GM15510 (cell line): ENCODE results near the gene STK24.

Experiments used
- POLR2A ChIP-seq: IDR thresholded peaks from 3 replicates; pipeline ENCODE4 v1.6.1; 2011; ENCODE audit warnings: borderline replicate concordance; ENCODE audit not compliant: insufficient read length; ENCODE audit errors: extremely low read depth

Gene STK24

DNA sequence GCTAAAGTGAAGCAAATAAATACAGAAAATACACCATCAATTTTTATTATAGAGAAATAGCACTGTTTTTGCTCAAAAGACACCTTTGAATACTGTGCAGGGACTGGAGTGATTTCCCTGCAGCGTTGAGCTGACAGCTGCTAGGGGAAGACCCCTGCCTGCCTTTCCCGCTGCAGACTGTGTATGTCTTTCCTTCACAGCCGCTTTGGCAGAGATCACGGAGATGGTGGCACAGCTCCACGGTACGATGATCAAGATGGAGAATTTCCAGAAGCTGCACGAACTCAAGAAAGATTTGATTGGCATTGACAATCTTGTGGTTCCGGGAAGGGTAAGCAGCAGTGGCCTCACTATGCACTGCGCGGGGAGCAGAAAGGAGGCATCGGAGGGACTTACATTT is 141.5 kb downstream of the STK24 start:
- no peak for TF ChIP-seq POLR2A

DNA sequence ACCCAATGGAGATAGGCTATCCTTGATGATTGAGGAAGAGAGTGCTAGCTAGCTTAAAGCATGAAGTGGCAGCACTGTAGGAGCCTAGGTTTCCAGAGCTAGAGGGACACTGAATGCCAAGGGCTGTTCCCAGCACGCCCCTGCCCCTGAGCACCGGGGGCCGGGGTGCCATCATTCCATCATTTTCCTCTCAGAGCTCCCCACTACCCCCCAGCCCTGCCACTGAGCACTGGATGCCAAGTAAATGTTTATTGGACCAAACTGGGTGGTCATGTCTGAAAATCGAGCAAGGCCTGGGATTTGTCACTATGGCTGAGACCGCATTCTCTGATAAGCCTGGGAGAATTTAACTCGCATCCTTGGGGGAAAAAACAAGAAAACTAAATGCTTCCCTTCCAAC is 142.8 kb downstream of the STK24 start:
- TF ChIP-seq POLR2A: no peak

DNA sequence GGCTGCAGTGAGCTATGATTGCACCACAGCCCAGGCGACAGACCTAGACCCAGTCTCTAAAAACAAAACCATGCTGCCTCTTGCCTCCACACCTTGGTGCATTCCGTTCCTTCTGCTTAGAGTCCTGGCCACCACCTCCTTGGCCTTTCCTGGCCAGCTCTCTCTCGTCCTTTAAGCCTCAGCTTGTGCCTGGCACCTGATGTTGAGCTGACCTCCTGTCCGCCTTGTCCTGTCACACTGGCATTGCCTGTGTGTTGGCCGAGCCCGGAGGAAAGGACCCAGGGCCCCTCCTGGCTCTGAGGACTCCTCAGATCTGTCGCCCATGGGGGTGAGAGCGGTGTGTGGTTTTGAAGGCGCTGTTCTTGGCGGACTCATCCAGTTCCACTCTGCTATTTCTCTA is 143.3 kb downstream of the STK24 start:
- TF ChIP-seq POLR2A: no peak

DNA sequence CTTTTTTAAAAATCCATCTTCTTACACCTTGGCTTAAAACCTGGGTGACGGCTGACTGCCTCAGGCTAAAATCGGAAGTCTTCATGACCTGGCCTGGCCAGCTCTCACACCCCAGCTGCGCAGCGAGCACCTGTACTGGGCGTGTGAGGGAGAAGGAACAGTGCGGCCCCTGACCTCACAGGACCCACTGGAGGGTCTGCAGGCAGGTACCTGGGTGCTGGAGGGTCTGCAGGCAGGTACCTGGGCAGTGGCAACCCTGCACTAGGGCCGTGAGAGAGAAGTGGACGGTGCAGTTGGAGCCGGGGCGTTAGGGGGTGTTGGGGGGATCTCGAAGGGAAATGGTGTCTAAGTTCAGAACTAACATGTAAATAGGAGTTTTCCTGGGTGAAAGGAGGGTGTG is 144.3 kb downstream of the STK24 start:
- no peak for TF ChIP-seq POLR2A

DNA sequence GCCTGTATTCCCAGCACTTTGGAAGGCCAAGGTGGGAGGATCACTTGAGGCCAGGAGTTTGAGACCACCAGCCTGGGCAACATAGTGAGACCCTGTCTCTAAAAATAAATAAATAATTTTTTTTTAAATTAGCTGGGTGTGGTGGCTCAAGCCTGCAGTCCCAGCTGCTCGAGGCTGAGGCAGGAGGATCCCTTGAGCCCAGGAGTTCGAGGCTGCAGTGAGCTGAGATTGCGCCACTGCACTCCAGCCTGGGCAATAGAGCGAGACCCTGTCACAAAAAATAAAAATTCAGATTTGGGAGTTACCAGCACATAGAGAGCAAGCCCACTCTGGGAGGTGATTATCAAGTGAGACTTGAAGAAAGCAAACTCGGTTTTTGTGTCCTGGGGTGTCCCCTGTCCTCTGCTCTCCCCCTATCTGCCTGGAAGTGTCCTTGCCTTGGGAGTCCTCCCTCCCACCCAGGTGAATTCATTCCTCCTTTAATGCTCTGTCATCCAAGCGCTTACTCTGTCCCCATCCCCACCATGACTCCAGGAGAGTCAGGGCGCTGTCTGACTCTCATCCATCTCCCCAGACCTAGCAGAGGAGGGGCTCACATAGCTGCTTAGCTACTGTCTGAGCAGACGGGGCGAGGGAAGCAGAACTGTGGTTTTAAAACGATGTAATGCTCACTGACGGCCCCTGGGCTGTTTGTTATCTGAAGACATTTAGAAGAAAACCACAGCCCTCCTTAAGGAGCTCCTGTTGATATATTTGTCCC is 146.8 kb downstream of the STK24 start:
- TF ChIP-seq POLR2A: no peak

DNA sequence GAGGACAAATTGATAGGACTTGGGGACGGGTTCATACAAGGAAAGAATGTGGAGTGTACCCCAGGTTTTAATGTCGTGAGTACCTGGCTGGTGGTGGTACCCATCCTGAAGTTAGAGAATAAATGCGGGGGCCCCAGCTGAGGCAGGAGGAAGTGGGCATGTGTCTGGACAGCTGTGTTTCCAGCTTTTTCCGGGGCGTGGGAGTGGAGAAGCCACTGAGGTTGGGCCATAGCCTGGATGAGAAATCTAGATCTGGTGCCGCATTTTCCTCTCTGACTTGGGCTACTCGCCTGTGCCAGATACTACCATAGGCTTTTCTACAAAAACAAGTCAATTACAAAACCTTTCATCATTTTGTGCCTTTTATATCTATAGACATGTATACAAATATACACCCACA is 147.4 kb downstream of the STK24 start:
- TF ChIP-seq POLR2A: no peak

DNA sequence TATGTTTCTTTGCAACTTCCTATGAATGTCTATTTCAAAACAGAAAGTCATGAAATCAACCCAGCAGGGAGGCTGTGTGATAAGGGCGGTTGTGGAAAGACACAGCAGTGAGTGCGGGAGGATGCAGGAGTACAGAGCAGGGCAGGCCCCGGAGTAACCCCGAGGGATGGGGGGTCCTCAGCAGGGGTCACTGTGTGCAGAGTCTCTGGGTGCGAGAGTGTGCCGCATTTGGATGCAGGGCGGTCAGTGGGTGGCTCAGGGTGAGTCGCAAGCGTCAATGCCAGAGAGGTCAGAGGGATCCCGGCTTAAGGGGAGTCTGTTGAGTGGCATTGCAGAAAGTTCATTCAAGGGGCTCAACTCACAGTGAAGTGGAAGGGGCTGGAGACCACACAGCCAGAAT is 147.8 kb downstream of the STK24 start:
- no peak for TF ChIP-seq POLR2A

DNA sequence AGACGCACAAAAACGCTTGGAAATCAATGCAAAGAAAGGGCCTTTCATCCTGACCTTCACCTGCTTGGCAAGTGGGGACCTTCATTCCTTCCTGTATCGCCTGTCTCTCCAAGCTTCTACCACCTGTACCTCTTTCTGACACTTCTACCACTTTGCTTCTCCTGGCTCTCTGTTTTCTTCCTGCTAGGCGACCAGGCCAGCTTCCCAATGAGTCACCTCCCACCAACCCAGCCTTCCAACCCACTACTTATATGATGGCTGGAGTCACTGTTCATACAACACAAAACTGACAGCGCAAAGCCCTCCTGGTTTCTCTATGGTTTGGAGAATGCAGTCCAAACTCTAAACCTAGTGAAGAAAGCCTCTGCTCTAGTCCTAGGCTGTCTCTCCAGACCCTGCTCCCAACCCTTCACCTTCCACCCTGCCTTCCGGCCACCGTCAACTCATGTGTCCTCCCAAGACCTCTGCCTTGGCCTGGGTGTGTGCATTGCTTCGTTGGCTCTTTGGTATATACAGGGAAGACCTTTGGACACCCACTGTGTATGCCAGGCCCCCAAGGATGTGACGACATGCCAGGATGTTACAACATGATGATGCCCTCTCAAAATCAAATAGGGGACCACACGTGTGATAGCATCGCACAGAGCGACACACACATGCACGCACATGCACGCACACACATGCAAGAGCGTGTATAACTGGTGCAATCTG is 148.5 kb downstream of the STK24 start:
- no peak for TF ChIP-seq POLR2A

DNA sequence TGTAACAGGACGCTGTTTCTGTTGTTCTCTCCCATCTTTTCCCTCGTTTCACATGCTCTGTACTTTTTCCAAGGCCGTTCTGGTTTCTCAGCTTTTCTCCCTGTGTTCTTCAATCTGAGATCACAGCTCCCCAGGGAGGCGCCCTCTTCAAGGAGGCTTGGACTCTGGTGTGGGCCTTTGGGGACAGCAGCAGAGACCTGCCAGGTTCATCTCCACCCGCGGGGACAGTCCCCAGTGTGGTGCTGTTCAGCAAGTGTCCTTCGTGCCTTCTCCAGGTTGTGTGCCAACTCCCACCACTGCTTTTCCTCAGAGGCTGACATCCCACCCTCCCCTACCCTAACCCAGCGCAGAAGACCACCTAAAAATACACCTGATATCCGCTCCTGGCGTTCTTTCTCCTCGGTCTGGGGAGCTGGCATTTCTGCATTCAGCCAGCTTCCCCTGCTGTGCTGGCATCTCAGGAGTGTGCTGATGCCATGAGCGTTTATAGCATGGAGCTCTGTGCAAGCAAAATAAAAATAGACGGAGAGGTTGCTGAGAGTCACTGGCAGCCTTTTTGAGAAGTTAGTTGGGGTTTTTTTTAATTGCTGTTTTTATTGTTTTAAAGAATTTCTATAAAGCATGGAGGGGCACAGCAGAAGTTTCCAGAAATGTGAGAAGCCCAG is 149.4 kb downstream of the STK24 start:
- no peak for TF ChIP-seq POLR2A

DNA sequence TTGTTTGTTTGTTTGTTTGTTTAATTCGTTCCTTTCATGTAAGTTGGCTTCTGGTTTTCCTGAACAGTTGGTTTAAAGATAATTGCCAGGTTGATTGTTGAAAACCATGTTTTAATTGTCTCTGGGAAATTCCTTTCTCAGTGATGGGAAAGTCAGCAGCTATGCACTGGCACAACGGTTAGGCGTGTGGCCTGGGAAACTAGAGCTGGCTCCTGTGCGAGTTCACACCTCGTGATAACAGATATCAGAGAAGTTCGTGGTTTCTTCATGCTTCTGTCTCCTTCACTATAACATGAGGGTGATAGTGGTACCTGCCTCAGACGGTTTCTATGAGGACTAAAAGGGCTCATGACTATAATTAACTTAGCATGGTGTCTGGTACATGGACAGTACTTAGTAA is 153.5 kb downstream of the STK24 start:
- TF ChIP-seq POLR2A: no peak

DNA sequence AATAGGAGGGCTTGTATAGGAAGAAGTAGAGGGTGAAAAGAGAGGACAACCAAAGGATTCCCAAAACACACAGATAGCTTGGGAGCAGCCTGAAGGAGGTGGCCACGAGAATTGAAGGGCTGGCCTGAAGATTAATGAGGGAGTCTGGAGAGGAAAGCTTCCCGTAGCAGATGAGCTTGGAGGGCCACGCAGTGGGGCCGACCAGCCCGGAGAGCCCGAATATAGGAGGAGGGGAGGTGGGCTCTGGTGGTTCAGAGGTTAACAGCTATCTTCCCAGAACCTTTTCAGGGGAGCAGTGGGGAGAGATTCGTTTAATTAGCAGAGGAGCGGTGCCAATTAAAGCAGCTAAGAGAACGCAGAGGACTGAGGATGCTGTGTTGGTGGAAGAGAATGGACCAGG is 154.9 kb downstream of the STK24 start:
- no peak for TF ChIP-seq POLR2A

DNA sequence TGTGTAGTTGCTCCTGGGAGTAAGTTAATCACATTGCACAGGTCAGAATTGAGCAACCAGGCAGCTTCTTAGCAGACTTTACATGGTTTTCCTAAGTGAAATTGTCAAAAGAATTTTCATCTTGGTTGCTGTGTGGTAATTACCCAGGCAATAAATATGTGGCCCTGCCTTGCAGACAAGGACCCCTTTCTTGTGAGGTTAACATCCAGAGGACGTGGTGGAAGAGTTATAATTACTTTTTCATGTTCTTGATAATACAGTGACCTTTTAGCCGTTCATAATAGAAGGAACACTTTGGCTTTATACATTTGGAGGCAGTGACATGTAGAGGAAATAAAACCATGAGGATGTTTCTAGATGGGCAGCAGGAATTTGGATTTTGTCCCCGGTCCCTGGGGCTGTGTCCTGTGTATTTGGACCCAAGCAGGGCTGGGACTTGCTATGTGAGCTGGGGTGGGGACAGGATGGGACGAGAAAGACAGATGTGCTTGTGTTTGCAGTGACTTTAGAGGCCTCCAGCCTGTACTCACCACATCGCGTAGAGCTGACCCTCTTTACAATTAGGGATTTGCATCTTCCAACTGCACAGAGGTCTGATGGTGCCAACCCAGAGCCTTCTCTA is 156.2 kb downstream of the STK24 start:
- TF ChIP-seq POLR2A: no peak

DNA sequence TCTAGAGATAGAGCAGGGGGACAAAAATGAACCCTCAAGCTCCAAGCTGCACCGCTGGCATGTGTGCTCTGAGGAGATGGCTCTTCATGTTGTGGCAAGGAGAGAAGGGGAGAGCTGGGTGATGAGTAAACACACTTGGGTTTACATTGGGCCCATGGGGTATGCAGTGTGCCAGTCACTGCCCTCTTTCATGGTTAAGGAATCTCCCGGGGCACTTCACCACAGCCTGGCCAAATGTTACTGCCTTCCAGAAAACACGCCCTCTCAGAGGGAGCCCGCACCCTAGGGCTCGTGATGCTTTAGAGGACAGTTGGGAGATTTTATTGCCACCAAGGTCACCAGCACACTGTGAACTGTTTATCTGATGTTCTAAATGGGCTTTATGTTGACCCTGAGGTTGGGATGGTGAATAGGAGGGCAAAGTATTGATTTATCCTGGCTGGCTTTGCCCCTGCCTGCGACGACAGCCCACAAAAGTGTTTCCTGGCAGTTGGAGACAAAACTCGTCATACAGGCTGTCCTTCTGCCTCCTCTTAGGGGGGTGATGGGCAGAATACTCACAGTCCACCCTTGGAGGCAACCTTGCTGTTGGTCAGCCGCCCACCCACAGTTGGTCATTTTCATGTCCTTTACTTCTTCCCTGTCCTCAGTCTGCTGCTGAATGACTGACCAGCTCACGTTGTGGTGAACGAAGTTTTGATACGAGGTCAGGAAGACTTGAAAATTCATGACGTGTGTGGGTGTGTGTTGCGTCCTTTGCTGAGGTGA is 156.9 kb downstream of the STK24 start:
- TF ChIP-seq POLR2A: no peak

DNA sequence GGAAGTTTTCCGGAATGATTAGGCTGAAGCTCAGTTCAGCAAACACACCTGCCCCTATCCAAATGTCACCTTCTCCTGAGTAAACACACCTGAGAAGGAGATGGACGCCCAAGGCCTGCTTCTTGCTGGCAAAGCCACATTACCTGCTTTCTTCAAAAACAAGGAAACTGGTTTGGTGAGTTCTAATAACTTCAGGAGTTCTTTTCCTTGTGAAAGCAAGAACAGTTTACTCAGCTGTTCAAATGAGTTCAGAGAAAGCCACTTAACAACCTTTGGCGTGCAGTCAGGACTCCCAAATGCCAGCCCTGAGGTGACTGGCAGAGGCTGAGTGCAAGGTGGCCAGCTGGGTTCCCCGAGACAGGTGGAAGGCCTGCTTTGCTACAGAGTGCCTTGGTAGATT is 160.5 kb downstream of the STK24 start:
- no peak for TF ChIP-seq POLR2A
